HG03159 (cell line): ENCODE results near the gene IGSF10.
A peak's percentile ranks its signal among the peaks of the same experiment; 100 is the strongest.
"Not testable (repeated sequence)": the region's sequence is repeated elsewhere in the genome, so short reads cannot be mapped to it uniquely, and the experiment has no call there.

ENCODE experiments used
- ATAC-seq: cut with Tn5 transposase; IDR thresholded peaks from one replicate; pipeline ENCODE4 v1.9.1; 2021; ENCODE audit warnings: mild to moderate bottlenecking, moderate library complexity; ENCODE audit not compliant: unreplicated experiment

The IGSF10 gene, protein sequence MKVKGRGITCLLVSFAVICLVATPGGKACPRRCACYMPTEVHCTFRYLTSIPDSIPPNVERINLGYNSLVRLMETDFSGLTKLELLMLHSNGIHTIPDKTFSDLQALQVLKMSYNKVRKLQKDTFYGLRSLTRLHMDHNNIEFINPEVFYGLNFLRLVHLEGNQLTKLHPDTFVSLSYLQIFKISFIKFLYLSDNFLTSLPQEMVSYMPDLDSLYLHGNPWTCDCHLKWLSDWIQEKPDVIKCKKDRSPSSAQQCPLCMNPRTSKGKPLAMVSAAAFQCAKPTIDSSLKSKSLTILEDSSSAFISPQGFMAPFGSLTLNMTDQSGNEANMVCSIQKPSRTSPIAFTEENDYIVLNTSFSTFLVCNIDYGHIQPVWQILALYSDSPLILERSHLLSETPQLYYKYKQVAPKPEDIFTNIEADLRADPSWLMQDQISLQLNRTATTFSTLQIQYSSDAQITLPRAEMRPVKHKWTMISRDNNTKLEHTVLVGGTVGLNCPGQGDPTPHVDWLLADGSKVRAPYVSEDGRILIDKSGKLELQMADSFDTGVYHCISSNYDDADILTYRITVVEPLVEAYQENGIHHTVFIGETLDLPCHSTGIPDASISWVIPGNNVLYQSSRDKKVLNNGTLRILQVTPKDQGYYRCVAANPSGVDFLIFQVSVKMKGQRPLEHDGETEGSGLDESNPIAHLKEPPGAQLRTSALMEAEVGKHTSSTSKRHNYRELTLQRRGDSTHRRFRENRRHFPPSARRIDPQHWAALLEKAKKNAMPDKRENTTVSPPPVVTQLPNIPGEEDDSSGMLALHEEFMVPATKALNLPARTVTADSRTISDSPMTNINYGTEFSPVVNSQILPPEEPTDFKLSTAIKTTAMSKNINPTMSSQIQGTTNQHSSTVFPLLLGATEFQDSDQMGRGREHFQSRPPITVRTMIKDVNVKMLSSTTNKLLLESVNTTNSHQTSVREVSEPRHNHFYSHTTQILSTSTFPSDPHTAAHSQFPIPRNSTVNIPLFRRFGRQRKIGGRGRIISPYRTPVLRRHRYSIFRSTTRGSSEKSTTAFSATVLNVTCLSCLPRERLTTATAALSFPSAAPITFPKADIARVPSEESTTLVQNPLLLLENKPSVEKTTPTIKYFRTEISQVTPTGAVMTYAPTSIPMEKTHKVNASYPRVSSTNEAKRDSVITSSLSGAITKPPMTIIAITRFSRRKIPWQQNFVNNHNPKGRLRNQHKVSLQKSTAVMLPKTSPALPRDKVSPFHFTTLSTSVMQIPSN (N-terminal part only)

DNA sequence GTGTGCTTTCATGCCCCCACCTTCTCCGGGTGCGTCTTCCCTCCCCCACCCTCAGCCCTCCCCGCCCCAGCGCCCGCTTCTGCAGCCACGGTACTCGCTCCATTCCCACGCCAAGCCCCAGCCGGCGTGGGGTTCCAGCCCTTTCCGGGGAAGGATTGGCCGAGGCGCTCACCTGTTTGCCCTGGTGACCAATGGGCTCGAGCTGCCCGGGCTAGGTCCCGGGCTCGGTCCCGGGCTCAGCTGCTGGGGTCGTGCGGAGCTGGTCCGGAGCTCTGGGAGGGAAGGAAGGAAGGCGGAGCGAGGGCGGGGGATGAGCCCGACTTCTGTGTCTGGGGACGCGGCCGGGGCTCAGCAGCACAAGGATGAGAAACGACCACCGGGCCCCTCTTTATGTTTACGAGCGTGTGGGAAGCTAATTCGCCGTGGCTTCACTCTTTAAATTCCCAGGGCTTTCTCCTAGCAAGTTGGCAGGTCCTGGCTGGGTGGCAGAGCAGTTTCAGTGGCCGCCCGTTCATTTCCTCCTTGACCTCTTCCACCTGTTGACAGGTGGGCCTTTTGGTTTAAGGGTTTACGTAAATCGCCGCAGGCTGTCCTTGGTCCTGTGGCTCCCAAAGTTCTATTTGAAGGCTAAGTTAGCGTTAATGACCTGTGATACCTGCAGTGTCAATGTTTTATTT, at the start of gene IGSF10:
Gene IGSF10 (minus strand): TSS at position 288 of the 677 bp plus-strand sequence. CDS start 2,352 bp downstream, outside the sequence.
- no peak for ATAC-seq

DNA sequence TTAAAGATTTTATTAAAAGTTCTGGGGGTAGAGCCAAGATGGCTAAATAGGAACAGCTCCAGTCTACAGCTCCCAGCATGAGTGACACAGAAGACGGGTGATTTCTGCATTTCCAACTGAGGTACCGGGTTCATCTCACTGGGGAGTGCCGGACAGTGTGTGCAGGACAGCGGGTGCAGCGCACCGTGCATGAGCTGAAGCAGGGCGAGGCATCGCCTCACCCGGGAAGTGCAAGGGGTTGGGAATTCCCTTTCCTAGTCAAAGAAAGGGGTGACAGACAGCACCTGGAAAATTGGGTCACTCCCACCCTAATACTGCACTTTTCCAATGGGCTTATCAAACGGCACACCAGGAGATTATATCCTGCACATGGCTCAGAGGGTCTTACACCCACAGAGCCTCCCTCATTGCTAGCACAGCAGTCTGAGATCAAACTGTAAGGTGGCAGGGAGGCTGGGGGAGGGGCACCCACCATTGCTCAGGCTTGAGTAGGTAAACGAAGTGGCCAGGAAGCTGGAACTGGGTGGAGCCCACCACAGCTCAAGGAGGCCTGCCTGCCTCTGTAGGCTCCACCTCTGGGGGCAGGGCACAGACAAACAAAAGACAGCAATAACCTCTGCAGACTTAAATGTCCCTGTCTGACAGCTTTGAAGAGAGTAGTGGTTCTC, 48.7 kb upstream of the IGSF10 start:
- ATAC-seq, result not testable (repeated sequence)

DNA sequence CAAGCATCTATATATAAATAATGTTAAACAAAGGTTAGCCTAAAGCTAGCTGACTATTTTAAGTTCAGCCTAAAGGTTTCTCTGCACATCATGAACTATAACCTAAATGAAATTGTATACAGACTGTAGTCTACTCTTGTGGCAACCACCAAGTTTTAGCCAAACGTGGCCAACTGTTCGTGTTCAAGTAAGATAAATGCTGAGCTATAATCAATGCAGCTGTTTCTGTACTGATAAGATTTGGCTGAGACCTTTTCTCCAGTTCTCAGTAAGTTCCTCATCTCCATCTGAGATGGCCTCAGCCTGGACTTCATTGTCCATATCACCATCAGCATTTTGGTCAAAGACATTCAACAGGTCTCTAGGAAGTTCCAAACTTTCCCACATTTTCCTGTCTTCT, 43.7 kb upstream of the IGSF10 start:
- no peak for ATAC-seq

DNA sequence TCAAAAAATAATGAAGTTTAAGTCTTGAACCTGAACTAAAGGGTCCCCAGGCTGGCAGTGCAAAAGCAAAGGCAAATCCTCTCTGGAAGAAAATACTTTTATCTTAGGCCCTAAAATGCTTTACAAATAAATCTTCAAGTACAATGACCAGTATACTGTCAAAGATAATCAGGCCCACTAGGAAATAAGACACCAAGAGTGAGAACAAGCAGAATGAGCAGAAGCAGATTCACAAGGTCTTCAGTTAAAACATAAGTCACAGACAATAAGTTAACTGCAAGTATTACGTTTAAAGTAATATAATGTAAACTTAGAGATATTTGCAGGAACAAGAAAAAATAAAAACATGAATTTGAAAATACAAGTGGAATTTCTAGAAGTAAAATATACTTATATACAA, 42.2 kb upstream of the IGSF10 start:
- ATAC-seq, result no peak

DNA sequence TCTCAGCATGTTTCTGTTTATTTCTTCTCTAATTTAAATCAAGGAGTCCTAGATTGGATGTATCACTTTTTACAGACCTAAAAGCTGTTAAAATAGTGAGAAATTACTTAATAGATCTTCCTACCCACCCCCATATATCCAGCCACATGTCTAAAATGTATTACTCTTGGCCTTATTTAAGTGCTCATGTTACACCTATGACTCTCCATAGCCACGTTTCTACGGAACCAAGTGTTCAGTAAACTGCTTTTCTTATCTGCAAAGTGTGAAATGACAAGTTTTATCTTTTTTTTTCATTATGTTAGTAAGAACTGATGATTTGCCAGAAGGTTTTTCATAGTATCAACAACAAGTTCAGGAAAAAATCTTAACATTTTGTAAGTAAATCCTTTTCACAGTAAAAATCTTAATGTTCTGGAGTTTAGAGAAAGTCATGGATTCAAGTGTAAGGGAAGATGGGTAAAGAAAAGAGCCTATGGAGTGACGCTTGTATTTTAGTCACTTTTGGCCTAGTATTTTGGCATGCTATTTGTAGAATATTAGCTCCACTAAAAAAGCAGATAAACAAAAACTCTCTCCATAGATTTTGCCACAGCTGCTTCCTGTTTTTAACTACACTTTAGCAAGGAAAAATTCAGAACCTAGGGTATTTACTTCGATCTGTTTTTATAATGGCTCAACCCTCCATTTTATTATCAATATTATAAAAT, 41.2 kb upstream of the IGSF10 start:
- no peak for ATAC-seq

DNA sequence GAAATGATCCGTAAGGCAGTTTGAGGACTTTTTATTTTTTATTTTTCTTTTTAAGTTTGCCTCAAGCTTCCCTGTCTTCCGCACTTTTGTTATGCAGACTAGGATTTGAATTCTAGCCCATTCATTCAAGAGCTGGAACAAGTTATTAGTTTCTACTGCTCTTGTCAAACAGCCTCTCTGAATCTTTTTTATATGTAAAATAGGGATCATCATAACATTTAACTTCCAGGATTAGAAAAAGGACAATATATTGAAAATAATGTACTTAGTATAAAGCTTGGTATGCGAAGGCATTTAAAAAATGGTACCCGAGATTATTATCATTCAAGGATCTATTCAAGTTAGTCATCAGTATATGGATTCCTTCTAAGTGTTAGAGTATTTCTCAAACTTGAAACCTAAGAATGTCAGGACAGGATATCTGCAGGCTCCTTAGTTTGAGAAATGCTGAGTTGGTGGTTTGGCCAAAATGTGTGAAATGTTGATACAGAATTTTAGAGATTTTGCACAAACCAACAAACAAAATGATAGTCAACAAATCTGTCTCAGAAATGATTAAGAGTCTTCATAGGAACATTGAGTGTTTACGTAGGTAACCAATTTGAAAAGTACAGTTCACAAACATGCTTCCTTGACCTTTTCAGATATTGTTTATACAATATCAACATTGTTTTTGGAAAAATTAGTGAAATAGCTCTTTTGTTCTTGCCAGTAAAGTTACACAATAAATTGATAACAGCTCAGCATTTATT, 40.5 kb upstream of the IGSF10 start:
- no peak for ATAC-seq

DNA sequence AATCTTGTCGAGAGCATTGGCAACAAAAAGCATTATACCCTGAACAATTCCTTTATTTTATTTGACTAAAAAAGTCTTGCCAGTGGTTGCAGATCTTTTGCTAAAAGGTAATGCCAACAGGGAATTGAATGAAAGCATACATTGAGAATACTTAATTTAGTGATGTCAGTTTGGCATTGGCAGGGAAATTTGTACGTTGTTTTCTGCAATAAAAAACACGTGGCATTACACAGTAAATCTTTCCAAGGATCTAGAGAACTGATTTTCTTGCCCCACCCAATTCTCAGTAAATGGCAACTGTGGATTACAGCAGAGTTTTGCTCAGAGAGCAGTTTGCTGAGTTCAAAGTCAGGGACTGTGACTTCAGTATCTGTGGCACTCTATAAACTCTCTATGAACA, 38.3 kb upstream of the IGSF10 start:
- no peak for ATAC-seq

DNA sequence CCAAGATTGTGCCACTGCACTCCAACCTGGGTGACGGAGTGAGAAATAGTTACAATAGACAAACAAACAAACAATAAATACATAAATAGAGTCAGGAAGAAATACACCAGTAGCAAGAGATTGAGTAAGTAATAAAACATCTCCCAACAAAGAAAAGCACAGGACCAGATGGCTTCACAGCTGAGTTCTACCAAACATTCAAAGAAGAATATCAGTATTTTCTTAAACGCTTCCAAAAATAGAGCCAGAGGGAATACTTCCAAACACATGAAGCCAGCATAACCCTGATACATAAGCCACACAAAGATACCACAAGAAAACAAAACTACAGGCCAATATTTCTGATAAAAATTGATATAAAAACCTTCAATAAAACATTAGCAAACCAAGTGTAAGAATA, 30.7 kb upstream of the IGSF10 start:
- no peak for ATAC-seq

DNA sequence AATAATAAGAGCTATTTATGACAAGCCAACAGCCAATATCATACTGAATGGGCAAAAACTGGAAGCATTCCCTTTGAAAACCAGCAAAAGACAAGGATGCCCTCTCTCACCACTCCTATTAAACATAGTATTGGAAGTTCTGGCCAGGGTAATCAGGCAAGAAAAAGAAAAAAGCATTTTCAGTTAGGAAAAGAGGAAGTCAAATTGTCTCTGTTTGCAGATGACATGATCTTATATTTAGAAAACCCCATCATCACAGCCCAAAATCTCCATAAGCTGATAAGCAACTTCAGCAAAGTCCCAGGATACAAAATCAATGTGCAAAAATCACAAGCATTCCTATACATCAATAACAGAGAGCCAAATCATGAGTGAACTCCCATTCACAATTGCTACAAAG, 27.0 kb upstream of the IGSF10 start:
- not testable (repeated sequence) for ATAC-seq

DNA sequence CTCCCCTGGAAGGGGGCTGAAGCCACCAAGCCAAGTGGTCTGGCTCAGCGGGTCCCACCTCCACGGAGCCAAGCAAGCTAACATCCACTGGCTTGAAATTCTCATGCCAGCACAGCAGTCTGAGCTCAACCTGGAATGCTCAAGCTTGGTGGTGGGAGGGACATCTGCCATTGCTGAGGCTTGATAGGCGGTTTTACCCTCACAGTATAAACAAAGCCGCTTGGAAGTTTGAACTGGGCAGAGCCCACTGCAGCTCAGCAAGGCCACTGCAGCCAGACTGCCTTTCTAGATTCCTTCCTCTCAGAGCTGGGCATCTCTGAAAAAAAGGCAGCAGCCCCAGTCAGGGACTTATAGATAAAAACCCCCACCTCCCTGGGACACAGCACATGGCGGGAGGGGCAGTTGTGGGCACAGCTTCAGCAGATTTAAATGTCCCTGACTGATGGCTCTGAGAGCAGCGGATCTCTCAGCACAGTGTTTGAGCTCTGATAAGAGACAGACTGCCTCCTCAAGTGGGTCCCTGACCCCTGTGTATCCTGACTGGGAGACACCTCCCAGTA, 23.2 kb upstream of the IGSF10 start:
- no peak for ATAC-seq

DNA sequence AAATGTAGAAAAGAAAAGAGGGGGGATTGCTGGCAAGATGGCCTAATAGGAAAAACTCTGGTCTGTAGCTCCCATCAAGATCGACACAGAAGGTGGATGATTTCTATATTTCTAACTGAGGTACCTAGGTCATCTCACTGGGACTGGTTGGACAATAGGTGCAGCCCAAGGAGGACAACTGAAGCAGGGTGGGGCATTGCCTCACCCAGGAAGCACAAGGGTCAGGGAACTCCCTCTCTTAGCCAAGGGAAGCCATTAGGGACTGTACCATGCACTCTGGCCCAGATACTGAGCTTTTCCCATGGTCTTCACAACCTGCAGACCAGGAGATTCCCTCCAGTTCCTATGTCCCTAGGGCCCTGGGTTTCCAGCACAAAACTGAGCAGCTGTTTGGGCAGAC, 22.6 kb upstream of the IGSF10 start:
- ATAC-seq, result no peak

DNA sequence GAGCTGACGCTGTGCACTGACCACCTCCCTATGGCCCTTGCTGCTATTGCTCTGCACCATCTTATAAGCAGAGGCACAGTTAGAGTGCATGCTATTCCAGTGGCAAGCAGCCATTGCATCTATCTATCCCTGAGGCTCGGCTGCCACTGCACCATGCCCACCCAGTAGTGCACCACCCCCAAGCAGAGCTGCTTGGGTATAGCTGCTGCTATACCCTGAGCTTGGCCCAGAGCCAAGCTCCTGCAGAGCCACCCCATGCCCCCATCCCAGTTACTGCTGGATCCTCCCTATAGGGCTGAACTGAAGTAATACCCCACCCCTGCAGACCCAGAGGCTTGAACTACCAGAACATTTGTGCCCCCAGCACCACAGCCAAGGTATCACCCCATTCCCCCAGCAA, 19.6 kb upstream of the IGSF10 start:
- ATAC-seq, result no peak

DNA sequence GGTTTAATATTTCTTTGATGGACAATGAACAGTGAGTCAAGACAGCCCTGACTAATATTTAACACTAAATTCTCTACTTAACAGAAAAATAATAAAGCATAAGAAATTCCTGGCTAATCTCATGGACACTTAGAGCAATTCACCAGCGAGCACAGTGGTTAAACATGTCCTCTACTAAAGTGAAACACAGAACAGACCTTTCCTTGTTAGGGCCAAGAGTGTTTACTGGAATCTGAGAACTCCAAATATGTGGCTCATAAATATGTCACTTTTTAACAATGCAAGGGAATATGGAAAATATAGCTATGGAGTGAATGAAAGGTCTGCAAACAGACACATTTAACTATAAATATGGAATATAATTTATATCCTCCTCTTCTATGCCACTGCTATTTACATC, 18.6 kb upstream of the IGSF10 start:
- ATAC-seq, result no peak

DNA sequence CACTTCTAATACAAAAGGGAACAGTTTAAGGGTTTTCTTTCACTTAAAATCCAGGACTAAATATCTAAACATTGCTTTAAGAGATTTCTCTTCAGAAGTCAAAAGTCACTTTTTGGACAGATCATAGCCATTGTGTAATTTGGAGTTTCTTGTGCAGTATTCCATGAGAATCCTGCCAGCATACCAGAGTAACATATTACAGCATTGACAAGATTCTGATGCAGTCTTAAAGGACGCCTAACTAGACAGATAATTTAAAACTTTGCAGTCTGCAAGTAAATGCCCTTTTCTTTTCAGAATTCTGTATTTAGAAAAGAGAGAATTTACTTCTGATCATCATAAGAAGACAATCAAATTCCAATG, 17.5 kb upstream of the IGSF10 start:
- ATAC-seq, result no peak

DNA sequence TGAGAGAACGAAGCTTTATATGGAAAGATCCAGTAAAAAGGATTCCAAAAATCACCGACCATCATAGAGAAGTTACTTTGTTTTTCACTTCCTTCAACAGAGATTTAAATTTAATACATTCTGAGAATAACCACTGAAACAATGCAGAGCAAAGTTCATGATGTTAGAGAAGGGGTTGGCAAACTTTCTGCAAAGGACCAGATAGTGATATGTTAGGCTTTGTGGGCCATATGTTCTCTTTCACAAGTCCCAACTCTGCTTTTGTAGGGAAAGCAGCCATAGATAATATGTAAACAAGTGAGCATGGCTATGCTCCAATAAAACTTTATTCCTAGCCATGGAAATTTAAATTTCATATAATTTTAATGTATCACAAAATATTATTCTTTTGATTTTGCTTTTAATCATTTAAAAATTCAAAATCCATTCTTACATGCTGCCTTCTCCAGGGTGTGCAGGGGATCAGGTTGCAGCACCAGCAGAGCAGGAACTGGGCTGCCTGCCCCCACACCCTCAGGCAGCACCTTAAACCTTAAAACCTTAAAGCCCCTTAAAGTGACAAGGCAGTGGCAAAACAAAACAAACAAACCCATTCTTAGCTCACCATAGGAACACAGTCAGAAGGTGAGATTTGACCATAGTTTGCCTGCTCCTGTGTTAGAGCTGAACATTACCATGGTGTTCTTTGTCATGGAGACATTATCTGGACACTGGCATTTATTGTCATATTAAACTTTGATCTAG, 16.9 kb upstream of the IGSF10 start:
- ATAC-seq, result no peak

DNA sequence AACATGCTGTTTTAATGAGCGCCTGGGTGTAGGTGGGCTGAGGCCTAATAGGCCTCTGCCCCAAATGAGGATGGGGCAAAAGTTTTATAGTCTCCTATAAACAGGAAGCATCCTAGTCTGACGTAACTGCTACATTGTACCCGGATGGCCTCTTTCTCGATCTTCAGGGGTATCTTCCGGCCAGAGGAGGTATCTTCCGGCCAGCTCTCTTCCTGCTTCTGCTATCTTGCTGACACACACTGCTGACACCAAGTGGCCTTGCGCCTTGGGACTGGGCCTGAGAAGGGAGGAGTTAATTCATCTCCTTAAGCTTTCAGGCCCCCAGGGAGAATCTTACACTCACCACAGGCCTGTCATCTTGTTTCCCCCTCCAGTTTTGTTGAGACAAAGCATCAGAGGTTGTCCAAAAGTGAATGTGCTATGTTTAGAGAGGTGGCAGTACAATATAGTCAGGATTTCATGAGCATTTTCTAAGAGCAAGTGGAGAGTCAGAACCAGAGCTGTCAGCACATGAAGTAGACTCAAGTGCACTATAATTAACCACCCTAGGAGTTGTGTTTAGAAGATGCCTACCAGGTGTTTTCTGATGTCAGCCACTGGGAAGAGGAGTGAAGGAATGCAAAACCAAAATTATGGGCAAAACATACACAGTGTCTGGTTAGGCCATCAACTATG, 15.6 kb upstream of the IGSF10 start:
- ATAC-seq, result no peak

DNA sequence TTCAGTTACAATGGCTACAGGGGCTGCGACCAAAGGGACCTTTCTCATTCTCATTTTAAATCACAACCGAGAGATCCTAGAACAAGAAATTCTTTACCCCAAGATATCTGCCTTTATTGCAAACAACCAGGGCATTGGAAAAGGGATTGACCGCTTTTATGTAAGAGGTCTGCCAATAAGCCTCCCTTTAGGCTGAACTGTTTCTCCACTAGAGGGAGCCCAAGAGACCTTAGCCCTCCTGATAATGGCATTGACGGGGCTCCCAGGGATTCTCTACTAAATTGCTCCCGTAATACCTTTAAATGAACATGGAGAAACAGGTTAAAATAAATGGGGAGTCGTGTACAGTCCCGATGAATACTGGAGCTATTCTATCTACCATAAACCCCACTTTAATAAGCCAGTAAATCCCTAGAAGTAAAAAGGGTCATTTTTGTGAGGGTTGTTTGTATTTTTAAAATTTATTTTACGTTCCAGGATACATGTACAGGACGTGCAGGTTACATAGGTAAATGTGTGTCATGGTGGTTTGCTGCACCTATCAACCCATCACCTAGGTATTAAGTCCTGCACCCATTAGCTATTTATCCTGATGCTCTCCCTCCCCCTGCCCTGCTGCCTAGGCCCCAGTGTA, 7.5 kb upstream of the IGSF10 start:
- ATAC-seq, result peak; percentile 85
